PC-3 (cell line): ENCODE data around the gene NRL. TPM values are rescaled to one million over a fixed set of nuclear protein-coding genes. Genes with fewer than 3 reads are reported as not detected.

Source experiments
- ATAC-seq: fragments of 200-7000 bp; cut with Tn5 transposase; 2 replicates; pipeline ENCODE4 v1.9.1; 2020; ENCODE audit warnings: mild to moderate bottlenecking, moderate library complexity
- BruUV-seq: library from RNA; stranded (reverse); fragments of 400-500 nt; replicated peaks from 2 replicates; lab custom pipeline; 2021; lab: Mats Ljungman, UMichigan
- CTCF ChIA-PET: fragments of 300-600 bp; sonication (Branson Sonifier 250); formaldehyde crosslinking; loops from one replicate; lab custom pipeline; 2022; ENCODE audit warnings: antibody characterized with exemption; lab: Charles Lee
- POLR2A ChIA-PET: fragments of 300-600 bp; sonication (Branson Sonifier 250); formaldehyde crosslinking; loops from one replicate; lab custom pipeline; 2022; ENCODE audit warnings: antibody characterized with exemption; ENCODE audit not compliant: unreplicated experiment; lab: Charles Lee
- DNase-seq: peaks from one replicate; pipeline ENCODE4 v3.0.0-alpha.2; 2015
- H2AFZ ChIP-seq: fragments of 300-600 bp; sonication (generic); 2 replicates; pipeline ENCODE4 v1.6.0; 2016; ENCODE audit warnings: antibody characterized with exemption, low read length
- H3F3A ChIP-seq: fragments of 300-600 bp; sonication (generic); one replicate; pipeline ENCODE4 v1.6.0; 2017; ENCODE audit warnings: antibody characterized with exemption, low read length, control low read depth, mild to moderate bottlenecking; ENCODE audit not compliant: unreplicated experiment
- H3K27ac ChIP-seq: fragments of 300-600 bp; sonication (generic); 2 replicates; pipeline ENCODE4 v1.5.1; 2016; ENCODE audit warnings: mild to moderate bottlenecking, low read length
- H3K27me3 ChIP-seq: fragments of 300-600 bp; sonication (generic); 2 replicates; pipeline ENCODE4 v1.6.1; 2016; ENCODE audit warnings: low read length, mixed read lengths
- H3K36me3 ChIP-seq: fragments of 300-600 bp; sonication (generic); 2 replicates; pipeline ENCODE4 v1.6.1; 2016; ENCODE audit warnings: low read depth, mixed run types, low read length, mixed read lengths
- H3K4me1 ChIP-seq: fragments of 300-600 bp; sonication (generic); 2 replicates; pipeline ENCODE4 v1.5.1; 2016; ENCODE audit warnings: low read length; ENCODE audit not compliant: insufficient read depth
- H3K4me2 ChIP-seq: fragments of 300-600 bp; sonication (generic); 2 replicates; pipeline ENCODE4 v1.6.0; 2016; ENCODE audit warnings: low read length
- H3K4me3 ChIP-seq: fragments of 300-600 bp; sonication (generic); 2 replicates; pipeline ENCODE4 v1.5.1; 2016; ENCODE audit warnings: mild to moderate bottlenecking, low read length, mixed read lengths
- H3K79me2 ChIP-seq: fragments of 300-600 bp; sonication (generic); 2 replicates; pipeline ENCODE4 v1.6.1; 2017; ENCODE audit warnings: low read length, mixed read lengths
- H3K9ac ChIP-seq: fragments of 300-600 bp; sonication (generic); 2 replicates; pipeline ENCODE4 v1.6.0; 2016; ENCODE audit warnings: mild to moderate bottlenecking, low read length
- H3K9me2 ChIP-seq: fragments of 300-600 bp; sonication (generic); replicated peaks from 2 replicates; pipeline ENCODE4 v1.6.1; 2016; ENCODE audit warnings: mixed run types, low read length, mixed read lengths
- H3K9me3 ChIP-seq: fragments of 300-600 bp; sonication (generic); 2 replicates; pipeline ENCODE4 v1.6.1; 2016; ENCODE audit warnings: low read length, mixed read lengths
- H4K20me1 ChIP-seq: fragments of 300-600 bp; sonication (generic); 2 replicates; pipeline ENCODE4 v1.6.1; 2016; ENCODE audit warnings: low read length, mixed read lengths
- EZH2 ChIP-seq: fragments of 300-600 bp; sonication (generic); IDR thresholded peaks from one replicate; pipeline ENCODE4 v1.6.1; 2017; ENCODE audit warnings: antibody characterized with exemption, mild to moderate bottlenecking, low read length; ENCODE audit not compliant: unreplicated experiment
- EZH2phosphoT487 ChIP-seq: fragments of 300-600 bp; sonication (generic); IDR thresholded peaks from 2 replicates; pipeline ENCODE4 v1.6.1; 2018; ENCODE audit warnings: mild to moderate bottlenecking, antibody characterized with exemption, low read length, borderline replicate concordance
- intact Hi-C: fragments of 100-400 bp; cut with micrococcal nuclease; formaldehyde crosslinking; loops from 2 replicates; pipeline ENCODE4 v1.9.0; 2023
- total RNA-seq: library from RNA; depleted of rRNA; stranded (reverse); fragments of >200 nt; gene quantifications from 2 replicates; pipeline ENCODE4 v1.2.3, GENCODE V29; 2014
- TF ChIP-seq, protein P1 (sequence below): fragments of 300-600 bp; sonication (generic); conservative IDR thresholded peaks from 2 replicates; pipeline ENCODE4 v1.5.1; 2017; ENCODE audit warnings: antibody characterized with exemption, low read depth, mild to moderate bottlenecking, low read length

NRL gene
- total RNA-seq, 1 experiment from 2014 or later: 1.5 TPM

DNA sequence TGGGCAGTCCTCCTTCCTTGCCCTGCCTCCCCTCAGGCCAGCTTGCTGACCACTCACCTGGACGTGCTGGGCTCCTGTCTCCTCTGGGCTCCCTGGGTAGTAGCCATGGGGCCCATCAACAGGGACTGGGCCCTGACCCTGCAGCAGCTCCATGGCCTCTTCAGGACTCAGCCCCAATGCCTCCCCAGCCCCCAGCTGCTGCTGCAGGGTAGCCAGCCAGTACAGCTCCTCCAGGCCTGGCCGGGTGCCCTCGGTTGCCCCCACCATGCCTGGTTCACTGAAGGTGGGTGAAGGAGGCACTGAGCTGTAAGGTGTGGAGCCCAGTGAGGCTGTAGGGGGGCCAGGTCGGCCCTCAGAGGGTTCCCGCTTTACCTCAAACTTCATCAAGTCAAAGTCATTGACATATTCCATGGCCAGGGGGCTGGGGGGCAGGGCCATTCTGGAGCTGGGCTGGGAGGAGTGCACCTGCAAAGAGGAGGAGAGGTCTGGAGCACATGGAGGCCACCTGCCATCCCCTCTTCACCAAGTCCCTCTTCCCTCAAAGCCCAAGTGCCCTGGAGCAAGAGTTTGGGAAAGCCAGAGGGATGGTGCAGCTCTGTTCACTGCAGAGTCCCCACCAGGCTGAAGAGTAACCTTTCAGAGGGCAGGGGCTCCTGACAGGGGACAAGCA is 32.2 kb downstream of the NRL start:
- Histone ChIP-seq H3K9me3 (no peaks in the 10 kb centered on the region), H3K4me3 (no peak overlapping the region), H3K36me3 (no peaks in the 10 kb centered on the region), H4K20me1 (no peaks in the 10 kb centered on the region), H3K4me2 (no peak overlapping the region), H3K9me2 (no peaks in the 10 kb centered on the region), H3K4me1 (peaks cover 12% of the 10 kb centered on the region), H3K79me2 (no peaks in the 10 kb centered on the region), H3K27me3 (no peaks in the 10 kb centered on the region), H2AFZ (no peak overlapping the region), H3K9ac (no peak overlapping the region), H3F3A (no peaks in the 10 kb centered on the region), H3K27ac (no peak overlapping the region)
- no peak for TF ChIP-seq EZH2phosphoT487
- no peak for TF ChIP-seq EZH2
- TF ChIP-seq, protein P1, sequence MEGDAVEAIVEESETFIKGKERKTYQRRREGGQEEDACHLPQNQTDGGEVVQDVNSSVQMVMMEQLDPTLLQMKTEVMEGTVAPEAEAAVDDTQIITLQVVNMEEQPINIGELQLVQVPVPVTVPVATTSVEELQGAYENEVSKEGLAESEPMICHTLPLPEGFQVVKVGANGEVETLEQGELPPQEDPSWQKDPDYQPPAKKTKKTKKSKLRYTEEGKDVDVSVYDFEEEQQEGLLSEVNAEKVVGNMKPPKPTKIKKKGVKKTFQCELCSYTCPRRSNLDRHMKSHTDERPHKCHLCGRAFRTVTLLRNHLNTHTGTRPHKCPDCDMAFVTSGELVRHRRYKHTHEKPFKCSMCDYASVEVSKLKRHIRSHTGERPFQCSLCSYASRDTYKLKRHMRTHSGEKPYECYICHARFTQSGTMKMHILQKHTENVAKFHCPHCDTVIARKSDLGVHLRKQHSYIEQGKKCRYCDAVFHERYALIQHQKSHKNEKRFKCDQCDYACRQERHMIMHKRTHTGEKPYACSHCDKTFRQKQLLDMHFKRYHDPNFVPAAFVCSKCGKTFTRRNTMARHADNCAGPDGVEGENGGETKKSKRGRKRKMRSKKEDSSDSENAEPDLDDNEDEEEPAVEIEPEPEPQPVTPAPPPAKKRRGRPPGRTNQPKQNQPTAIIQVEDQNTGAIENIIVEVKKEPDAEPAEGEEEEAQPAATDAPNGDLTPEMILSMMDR: no peak
- intact Hi-C loops: no loop called here
- DNase-seq: no peak
- no peak for ATAC-seq
- CTCF ChIA-PET: no interaction called here
- no TSS peak for BruUV-seq
- POLR2A ChIA-PET: no interaction called here

DNA sequence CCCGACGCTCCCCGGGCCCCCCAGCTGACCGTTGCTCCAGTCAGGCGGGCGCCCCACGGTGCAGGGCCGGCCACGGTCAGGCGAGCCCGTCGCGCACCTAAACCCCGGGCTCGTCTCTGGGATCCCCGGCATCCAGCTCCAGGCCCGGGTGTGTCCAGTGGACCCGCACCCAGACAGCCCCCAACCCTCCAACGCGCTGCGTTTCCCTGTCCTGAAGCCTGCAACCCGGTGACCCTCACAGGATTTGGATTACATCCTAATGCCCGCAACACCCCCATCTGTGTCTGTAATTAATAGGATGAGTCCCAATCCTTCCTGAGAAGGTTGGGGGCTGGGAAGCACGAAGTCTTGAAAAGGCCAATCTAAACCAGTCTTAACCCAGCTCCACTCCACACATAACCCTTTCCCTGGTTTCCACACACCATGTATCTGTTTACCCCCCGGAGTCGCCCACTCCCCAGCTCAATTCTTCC is 33.0 kb downstream of the NRL start:
- Histone ChIP-seq H3K4me1 (peaks cover 12% of the 10 kb centered on the region), H3K27ac (no peak overlapping the region), H3K9me2 (no peaks in the 10 kb centered on the region), H3F3A (no peaks in the 10 kb centered on the region), H3K9me3 (no peaks in the 10 kb centered on the region), H2AFZ (peak overlapping the region; percentile 67), H4K20me1 (no peaks in the 10 kb centered on the region), H3K27me3 (no peaks in the 10 kb centered on the region), H3K4me2 (peak overlapping the region; percentile 81), H3K4me3 (peak overlapping the region; percentile 76), H3K36me3 (no peaks in the 10 kb centered on the region), H3K79me2 (no peaks in the 10 kb centered on the region), H3K9ac (peak overlapping the region; percentile 37; the same call in 1 of the 2 replicates)
- no peak for DNase-seq
- intact Hi-C loops: no loop called here
- TF ChIP-seq EZH2phosphoT487: no peak
- TF ChIP-seq EZH2: no peak
- ChIA-PET CTCF (no interaction called here), POLR2A (no interaction called here)
- BruUV-seq: no TSS peak
- ATAC-seq: no peak

DNA sequence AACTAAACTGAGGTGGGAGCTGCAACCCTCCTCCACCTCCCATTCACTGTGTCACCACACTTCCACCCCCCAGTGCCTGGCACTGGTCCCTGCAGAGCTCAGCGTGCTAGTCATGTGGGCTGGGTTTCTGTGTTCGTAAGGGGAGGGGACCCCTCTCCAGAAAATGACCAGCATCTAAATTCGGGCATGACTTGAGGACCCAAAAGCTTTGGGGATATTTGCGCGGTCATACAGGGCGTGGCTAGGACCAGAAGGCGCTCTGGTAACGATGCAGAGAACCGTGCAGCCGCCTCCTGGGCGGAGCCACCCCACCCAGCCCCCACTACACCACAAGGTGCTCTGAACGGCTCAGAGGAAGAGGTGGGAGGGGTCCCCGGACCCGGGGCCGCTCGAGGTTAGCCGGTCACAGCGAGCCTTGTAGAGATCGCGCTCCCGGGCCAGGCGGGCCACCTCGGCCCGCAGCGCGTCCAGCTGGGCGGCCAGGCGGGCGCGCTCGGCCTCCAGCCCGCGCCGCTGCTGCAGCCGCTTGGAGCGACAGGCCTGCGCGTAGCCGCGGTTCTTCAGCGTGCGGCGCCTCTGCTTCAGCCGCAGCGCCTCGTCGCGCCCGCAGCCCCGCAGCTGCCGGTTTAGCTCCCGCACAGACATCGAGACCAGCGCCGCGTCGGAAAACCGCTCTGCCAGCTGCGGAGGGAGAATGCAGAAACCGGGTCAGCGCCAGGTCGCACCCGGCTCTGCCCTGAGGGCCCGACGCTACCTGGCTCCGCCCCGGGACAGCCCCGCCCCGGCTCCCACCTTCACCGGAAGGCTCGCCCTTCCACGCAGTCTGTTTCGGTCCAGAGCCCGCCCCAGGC is 33.6 kb downstream of the NRL start:
- H3K36me3 ChIP-seq: no peaks in the 10 kb centered on the region
- no peak for TF ChIP-seq EZH2phosphoT487
- TF ChIP-seq, protein P1: no peak
- TF ChIP-seq EZH2: no peak
- peak overlapping the region; percentile 37; the same call in 1 of the 2 replicates for H3K9ac ChIP-seq
- H3K4me1 ChIP-seq: peaks cover 12% of the 10 kb centered on the region
- ChIA-PET CTCF (interaction anchor here (0.6 kb wide), 1 partner anchor 645 kb away, joined by 9 read pairs; no protein-coding TSS in a partner anchor), POLR2A (no interaction called here)
- H3K4me2 ChIP-seq: peak overlapping the region; percentile 81
- H3K4me3 ChIP-seq: peak overlapping the region; percentile 76
- BruUV-seq: no TSS peak
- no peaks in the 10 kb centered on the region for H4K20me1 ChIP-seq
- ATAC-seq (peak; percentile 89), DNase-seq (peak; percentile 59)
- H3K27me3 ChIP-seq: no peaks in the 10 kb centered on the region
- no peak overlapping the region for H3K27ac ChIP-seq
- intact Hi-C loops: no loop called here
- peak overlapping the region; percentile 67 for H2AFZ ChIP-seq
- H3K9me3 ChIP-seq: no peaks in the 10 kb centered on the region
- no peaks in the 10 kb centered on the region for H3F3A ChIP-seq
- no peaks in the 10 kb centered on the region for H3K79me2 ChIP-seq
- H3K9me2 ChIP-seq: no peaks in the 10 kb centered on the region
